ENCODE data around the gene HMGN1.
A peak's percentile ranks its signal among the peaks of the same experiment; 100 is the strongest.

HMGN1 gene

DNA sequence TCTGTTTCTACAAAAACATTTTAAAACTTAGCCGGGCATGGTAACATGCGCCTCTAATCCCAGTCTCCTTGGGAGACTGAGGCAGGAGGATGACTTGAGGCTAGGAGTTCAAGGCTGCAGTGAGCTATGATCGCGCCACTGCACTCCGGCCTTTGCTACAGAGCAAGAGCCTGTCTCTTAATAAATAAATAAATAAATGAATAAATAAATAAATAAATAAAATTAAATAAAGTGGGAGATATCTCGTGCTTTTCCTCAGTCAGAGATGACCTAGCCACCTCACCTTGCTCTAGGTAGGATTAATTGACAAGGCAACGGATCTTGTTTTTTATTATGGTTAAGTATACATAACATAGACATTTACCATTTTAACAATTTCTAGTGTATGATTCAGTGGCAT is 21.2 kb downstream of the HMGN1 start:
- no peak for DNase-seq

DNA sequence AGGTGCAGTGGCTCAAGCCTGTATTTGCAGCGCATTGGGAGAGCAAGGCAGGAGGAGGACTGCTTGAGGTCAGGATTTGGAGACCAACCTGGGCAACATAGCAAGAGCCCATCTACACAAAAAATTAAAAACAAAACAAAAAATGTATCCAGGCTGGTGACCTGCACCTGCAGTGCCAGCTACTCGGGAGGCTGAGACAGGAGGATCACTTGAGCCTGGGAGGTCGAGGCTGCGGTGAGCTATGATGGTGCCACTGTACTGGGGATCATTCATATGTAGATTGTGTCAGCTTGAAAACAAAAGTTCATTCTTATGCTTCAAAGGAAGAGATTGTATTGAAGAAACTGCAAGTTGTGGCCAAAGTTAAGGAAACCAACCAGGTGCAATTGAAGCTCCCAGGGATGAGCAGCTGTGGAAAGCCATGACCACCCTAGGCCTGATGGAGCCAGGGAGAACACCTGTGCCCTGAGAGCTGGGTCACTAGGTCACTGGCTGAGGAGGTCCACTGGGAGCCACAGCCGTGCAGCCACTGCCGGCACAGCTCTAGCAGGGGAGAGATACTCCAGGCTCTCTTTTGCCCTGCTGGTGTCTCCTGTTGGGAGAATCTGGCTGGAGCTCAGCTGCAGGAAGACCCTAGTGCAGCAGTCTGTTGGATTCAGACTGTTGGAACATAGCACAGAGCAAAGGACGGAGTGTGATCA is 22.1 kb downstream of the HMGN1 start:
- no peak for DNase-seq

GRCh38 chr21:39325458-39325857 is 23.4 kb downstream of the HMGN1 start:
- DNase-seq, result no peak

DNA sequence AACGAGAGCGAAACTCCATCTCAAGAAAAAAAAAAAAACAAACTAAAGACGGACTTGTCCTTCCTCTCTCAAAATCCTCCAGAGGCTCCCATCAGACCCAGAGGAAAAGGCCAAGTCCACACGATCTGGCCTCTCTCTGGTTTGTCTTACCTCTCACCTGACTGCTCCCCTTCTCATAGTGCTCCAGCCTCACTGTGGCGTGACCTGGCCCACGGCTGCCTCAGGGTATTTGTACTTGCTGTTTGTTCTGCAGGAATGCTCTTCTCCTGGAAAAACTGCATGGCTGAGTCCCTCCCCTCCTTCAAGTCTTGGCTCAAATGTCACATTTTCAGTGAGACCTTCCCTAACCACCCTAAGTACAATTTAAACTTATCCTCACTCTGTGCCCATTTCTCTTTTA is 27.5 kb downstream of the HMGN1 start:
- no peak for DNase-seq

- DNase-seq, result no peak
Measured at GRCh38 chr21:39319814-39320332, 29.0 kb downstream of the HMGN1 start.

DNA sequence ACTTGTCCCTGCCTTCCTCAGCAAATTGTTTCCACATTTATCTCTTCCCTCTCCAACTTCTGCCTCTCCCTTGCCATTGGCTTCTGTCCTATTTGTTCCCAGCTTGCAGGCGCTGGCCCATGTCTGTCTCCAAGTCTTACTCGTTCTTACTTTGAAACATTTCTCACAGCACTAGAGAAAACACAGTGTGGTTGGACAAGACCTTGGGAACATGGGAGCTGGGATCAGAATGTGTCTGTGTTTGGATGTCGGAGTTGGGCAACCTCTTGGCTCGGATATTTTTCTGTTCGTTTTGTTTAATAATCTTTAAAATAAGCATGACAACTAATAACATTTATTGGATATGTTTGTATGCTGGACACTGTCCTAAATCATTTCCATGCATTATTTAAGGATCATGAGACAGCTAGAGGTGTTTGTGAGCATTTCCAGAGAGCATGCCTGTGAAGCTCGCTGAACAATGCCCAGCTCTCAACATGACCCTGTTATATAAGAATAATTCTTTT is 29.6 kb downstream of the HMGN1 start:
- DNase-seq, result no peak

DNA sequence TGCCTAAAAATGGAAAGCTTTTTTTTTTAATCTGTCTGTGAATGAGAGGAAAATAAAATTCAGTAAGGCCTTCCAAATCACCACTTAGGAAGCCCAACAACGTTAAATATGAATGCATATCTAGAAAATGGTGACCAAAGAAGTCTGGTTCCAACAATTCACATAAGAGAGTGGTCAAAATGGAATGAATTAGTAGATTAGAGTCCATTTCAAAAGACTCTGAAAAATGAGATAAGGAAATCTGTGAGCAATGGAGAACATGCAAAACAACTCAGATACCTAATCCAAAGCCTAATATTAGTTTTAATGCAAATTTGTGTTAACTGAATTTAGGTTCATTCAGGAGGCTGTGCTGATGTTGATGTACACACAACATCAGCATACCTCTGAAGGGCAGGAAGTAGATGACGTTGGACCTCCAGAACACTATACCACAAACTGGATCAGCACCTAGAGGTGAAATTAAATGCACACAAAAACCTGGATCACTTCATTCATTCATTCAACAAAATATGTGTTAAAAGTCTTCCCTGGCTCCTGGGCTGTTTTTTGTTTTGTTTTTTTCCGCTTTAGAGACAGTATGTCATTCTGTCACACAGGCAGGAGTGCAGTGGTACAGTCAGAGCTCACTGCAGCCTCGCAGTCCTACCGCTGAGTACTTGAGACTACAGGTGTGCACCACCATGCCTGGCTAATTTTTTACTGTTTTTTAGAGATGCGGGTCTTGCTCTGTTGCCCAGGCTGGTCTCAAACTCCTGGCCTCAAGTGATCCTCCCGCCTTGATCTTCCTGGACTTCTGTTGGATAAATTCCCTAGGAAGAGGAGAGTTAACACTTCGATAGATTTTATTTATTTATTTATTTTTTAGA is 30.6 kb downstream of the HMGN1 start:
- no peak for DNase-seq

GRCh38 chr21:39317134-39318090 is 31.5 kb downstream of the HMGN1 start:
- no peak for DNase-seq

GRCh38 chr21:39316729-39317128 is 32.2 kb downstream of the HMGN1 start:
- no peak for DNase-seq

DNA sequence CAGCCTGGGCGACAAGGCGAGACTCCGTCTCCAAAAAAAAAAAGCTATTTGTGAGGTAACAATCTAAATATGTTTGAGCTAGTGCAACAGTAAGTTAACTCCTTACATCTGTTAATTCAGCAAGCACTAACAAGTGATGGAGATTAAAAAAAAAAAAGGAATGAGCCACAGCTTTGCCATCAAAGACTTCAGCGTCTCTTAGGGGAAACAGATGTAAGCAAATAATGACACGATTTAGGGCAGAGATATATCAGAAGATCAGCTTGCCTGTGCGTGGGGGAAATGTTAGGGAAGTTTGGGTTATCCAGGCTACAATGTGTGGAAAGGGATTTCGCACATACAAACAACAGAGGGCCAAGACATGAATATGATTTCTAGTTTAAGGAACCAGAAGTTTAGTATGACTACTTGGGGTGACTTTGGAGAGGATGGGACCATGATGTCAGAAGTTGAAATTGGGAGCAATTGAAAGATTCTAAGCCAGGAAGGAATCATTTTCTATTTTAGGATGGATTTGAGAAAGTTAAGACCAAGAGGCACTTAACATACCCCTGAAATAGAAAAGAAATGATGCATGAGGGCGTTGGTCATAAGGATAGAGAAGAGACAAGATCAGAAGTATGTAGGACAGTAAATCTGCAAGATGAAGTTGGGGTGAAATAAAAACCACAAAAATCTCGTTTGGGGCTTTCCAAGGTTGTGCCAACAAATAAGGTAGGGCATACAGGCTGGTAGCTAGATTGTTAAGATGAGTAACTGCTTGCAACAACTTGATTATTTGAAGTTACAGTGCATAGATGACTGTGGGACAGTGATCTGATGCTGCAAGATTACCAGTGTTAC is 33.1 kb downstream of the HMGN1 start:
- DNase-seq, result no peak

- peak in 1 of 2 experiments; percentile 28 for DNase-seq
Measured at GRCh38 chr21:39314143-39315027, 34.5 kb downstream of the HMGN1 start.

GRCh38 chr21:39313571-39314142 is 35.2 kb downstream of the HMGN1 start, which contains the start of gene BRWD1:
Gene BRWD1 (minus strand): TSS chr21:39313632. CDS start chr21:39313491, 141 bp downstream.
- peak; percentile 69 to 86 for DNase-seq

GRCh38 chr21:39313042-39313570 is 35.8 kb downstream of the HMGN1 start:
- DNase-seq, result no peak

DNA sequence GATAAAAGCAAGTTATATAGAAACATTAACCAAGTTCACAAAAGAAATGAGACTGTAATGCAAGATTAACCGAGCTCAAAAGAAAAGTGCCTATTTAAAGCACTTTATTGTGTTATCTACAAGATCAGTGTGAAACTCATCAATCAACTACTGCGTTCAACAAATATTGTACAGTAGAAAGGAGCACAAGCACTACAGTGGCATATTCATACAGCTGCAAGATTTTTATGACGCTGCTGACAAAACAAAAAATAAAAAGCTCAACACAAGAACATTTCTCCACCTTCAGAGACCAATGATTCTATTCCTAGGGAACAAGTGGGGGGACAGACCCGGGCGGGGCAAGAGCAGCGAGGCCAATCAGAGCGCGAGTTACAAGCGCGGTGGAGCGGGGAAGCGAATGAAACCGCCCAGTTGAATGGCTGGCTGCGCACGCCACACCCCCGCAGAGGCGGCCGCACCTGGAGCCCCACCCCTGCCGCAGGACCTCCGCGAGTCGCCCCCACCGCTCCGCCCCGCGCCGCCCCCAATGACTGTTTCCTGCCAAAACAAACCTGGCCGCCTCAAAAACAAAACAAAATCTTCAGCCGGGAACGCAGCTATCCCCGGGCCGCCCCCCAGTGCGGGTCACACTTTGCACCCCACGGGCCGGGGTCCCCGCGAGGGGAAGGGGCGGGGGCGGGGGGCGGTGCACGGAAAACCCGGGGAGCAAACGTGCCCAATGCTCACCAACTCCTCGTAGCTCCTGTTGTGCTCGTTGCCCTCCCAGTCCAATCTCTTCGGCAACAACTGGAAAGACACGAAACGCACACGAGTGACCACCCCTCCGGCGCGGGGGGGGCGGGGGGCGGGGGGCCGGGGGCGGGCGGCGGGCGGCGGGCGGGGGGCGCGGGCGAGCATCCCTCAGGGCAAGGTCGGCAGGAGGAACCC is 36.5 kb downstream of the HMGN1 start:
- DNase-seq, result peak; percentile 8 to 84

- no peak for DNase-seq
Measured at GRCh38 chr21:39311164-39311563, 37.7 kb downstream of the HMGN1 start.

GRCh38 chr21:39307466-39307865 is 41.4 kb downstream of the HMGN1 start:
- DNase-seq, result no peak

DNA sequence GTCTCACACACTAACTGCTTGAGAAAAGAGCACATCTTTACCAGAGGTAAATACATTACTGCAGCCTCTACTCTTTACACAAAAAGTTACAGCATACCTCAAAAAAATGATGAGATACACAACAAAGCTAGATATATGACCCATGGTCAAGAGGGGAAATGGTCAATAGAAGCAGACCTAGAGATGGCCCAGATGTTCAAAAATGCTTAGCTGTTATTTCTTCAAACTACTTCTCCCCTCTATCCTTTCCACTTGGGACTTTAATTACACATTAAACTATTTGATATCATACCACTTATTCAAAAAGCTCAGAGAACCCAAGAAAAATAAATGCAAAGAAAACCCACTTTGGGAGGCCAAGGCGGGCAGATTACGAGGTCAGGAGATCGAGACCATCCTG is 48.3 kb downstream of the HMGN1 start:
- no peak for DNase-seq

- DNase-seq, result no peak
Measured at GRCh38 chr21:39296891-39297290, 52.0 kb downstream of the HMGN1 start.
